Liver (tissue), 9 donors: ENCODE data around the gene CYREN. TPM values are rescaled to one million over a fixed set of nuclear protein-coding genes. Genes with fewer than 3 reads are reported as not detected.

Source experiments
- DNase-seq: peaks from one replicate; pipeline ENCODE4 v3.0.0-alpha.2; 2017; ENCODE audit warnings: low spot score
- H3K27ac ChIP-seq, 2 donors: one replicate each; pipeline ENCODE4 v1.7.0; 2013; ENCODE audit warnings: inconsistent platforms in 2 of 2, low read length in 2 of 2, control low read depth in 1 of 2, low read depth in 1 of 2, mild to moderate bottlenecking in 1 of 2
- H3K27me3 ChIP-seq, 4 donors: one replicate each; pipeline versions ENCODE4 v1.6.1 to v1.7.0; 2013; ENCODE audit warnings: low read length in 3 of 4, inconsistent platforms in 1 of 4, mild to moderate bottlenecking in 1 of 4, moderate library complexity in 1 of 4; ENCODE audit not compliant: control insufficient read depth in 4 of 4, insufficient read depth in 4 of 4
- H3K36me3 ChIP-seq, 4 donors: one replicate each; pipeline versions ENCODE4 v1.6.1 to v1.7.0; 2013; ENCODE audit warnings: low read length in 3 of 4, mild to moderate bottlenecking in 3 of 4, low read depth in 1 of 4, moderate library complexity in 1 of 4; ENCODE audit not compliant: control insufficient read depth in 4 of 4, insufficient read depth in 3 of 4
- H3K4me1 ChIP-seq, 4 donors: one replicate each; pipeline versions ENCODE4 v1.6.1 to v1.7.0; 2013; ENCODE audit warnings: low read length in 3 of 4, mild to moderate bottlenecking in 3 of 4, moderate library complexity in 1 of 4; ENCODE audit not compliant: control insufficient read depth in 4 of 4, insufficient read depth in 4 of 4
- H3K4me3 ChIP-seq, 3 donors: one replicate each; pipeline versions ENCODE4 v1.6.1 to v1.7.0; 2013; ENCODE audit warnings: low read length in 3 of 3, control low read depth in 1 of 3, low read depth in 1 of 3, mild to moderate bottlenecking in 1 of 3
- H3K9ac ChIP-seq, 2 donors: one replicate each; pipeline ENCODE4 v1.7.0; 2013; ENCODE audit warnings: low read length in 2 of 2, mild to moderate bottlenecking in 2 of 2, moderate library complexity in 2 of 2, control low read depth in 1 of 2, low read depth in 1 of 2
- H3K9me3 ChIP-seq, 4 donors: one replicate each; pipeline versions ENCODE4 v1.6.1 to v1.7.0; 2013; ENCODE audit warnings: low read length in 3 of 4; ENCODE audit not compliant: control insufficient read depth in 4 of 4
- EGR1 ChIP-seq, 2 donors: IDR thresholded peaks; 2 replicates each; pipeline ENCODE4 v1.6.1; 2016 to 2018; ENCODE audit warnings: antibody characterized with exemption in 2 of 2, low read depth in 2 of 2
- FOXA1 ChIP-seq: IDR thresholded peaks from 2 replicates; pipeline ENCODE4 v1.6.1; 2016; ENCODE audit warnings: antibody characterized with exemption
- GABPA ChIP-seq, 2 donors: IDR thresholded peaks in 1 of 2; conservative IDR thresholded peaks in 1 of 2; 2 replicates each; pipeline ENCODE4 v1.6.1; 2016; ENCODE audit warnings: antibody characterized with exemption in 2 of 2, mild to moderate bottlenecking in 1 of 2, moderate library complexity in 1 of 2
- HNF4A ChIP-seq, 2 donors: conservative IDR thresholded peaks; 2 replicates each; pipeline ENCODE4 v1.6.1; 2016; ENCODE audit warnings: antibody characterized with exemption in 2 of 2, mild to moderate bottlenecking in 2 of 2
- HNF4G ChIP-seq: IDR thresholded peaks from 2 replicates; pipeline ENCODE4 v1.6.1; 2016; ENCODE audit warnings: antibody characterized with exemption
- JUND ChIP-seq, 2 donors: IDR thresholded peaks; 2 replicates each; pipeline ENCODE4 v1.6.1; 2016; ENCODE audit warnings: antibody characterized with exemption in 2 of 2
- NR2F2 ChIP-seq: IDR thresholded peaks from 2 replicates; pipeline ENCODE4 v1.6.1; 2016; ENCODE audit warnings: antibody characterized with exemption
- RAD21 ChIP-seq, 2 donors: IDR thresholded peaks; 2 replicates each; pipeline ENCODE4 v1.6.1; 2016; ENCODE audit warnings: antibody characterized with exemption in 2 of 2, mild to moderate bottlenecking in 2 of 2
- REST ChIP-seq: IDR thresholded peaks from 2 replicates; pipeline ENCODE4 v1.6.1; 2016; ENCODE audit warnings: antibody characterized with exemption, mild to moderate bottlenecking
- RXRA ChIP-seq, 2 donors: IDR thresholded peaks; 2 replicates each; pipeline ENCODE4 v1.6.1; 2017 to 2018; ENCODE audit warnings: antibody characterized with exemption in 2 of 2, mild to moderate bottlenecking in 1 of 2
- SP1 ChIP-seq: IDR thresholded peaks from 2 replicates; pipeline ENCODE4 v1.6.1; 2018; ENCODE audit warnings: antibody characterized with exemption, mild to moderate bottlenecking
- TAF1 ChIP-seq: conservative IDR thresholded peaks from 2 replicates; pipeline ENCODE4 v1.6.1; 2016; ENCODE audit warnings: antibody characterized with exemption, mild to moderate bottlenecking
- YY1 ChIP-seq: IDR thresholded peaks from 2 replicates; pipeline ENCODE4 v1.6.1; 2016; ENCODE audit warnings: antibody characterized with exemption, mild to moderate bottlenecking
- WGBS: extraction: QIAGEN DNeasy Blood & Tissue Kit; methylation state at CpG from one replicate; pipeline ENCODE4 v1.1.7; 2013; 5-methylcytosine and 5-hydroxymethylcytosine counted together
- polyA plus RNA-seq, 2 donors: library from polyadenylated mRNA; stranded (reverse) in 1 of 2; unstranded in 1 of 2; fragments of 200-250 nt in 1 of 2; fragments of >200 nt in 1 of 2; fragmentation: Nextera tagmentation in 1 of 2; extraction: Ambion mirVana in 1 of 2; gene quantifications; one replicate each; pipeline versions ENCODE4 v1.2.1 to v1.2.3, GENCODE V29; 2013 to 2015
- total RNA-seq, 2 donors: library from RNA; depleted of rRNA; stranded (reverse); fragments of >200 nt; gene quantifications; one replicate each; pipeline ENCODE4 v1.2.3, GENCODE V29; 2014
- TF ChIP-seq, protein P1 (sequence below): IDR thresholded peaks from 2 replicates; pipeline ENCODE4 v1.6.1; 2016; ENCODE audit warnings: antibody characterized with exemption
- TF ChIP-seq, protein P2 (sequence below): fragments of 150-350 bp; IDR thresholded peaks from 2 replicates; pipeline ENCODE4 v1.5.1; 2017; ENCODE audit warnings: improper control_type of control experiment, low read depth, low read length; ENCODE audit not compliant: missing input control
- TF ChIP-seq, protein P3 (sequence below): IDR thresholded peaks from 2 replicates; pipeline ENCODE4 v1.6.1; 2016; ENCODE audit warnings: antibody characterized with exemption
- donor health status: healthy.
- donor health status: healthy.
- donor health status: healthy.
- donor health status: healthy.
- donor health status: healthy.

The CYREN gene
- total and polyA plus RNA-seq, 4 donors = 13.2 to 20.3 (median 16.0) TPM

- Histone ChIP-seq H3K4me3 (no peak overlapping the region), H3K9ac (no peak overlapping the region), H3K36me3 (peaks cover 16 to 68% (median 45%) of the 10 kb centered on the region in 4 donors), H3K27ac (no peak overlapping the region), H3K4me1 (peaks cover 0 to 8% (median 7%) of the 10 kb centered on the region in 4 donors), H3K9me3 (no peaks in the 10 kb centered on the region), H3K27me3 (no peaks in the 10 kb centered on the region)
- no peak for DNase-seq
- WGBS = 98% methylated on average over 12 of the region's 12 CpGs
- TF ChIP-seq, protein P1, sequence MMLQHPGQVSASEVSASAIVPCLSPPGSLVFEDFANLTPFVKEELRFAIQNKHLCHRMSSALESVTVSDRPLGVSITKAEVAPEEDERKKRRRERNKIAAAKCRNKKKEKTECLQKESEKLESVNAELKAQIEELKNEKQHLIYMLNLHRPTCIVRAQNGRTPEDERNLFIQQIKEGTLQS = no peak
Measured at GRCh38 chr7:135188298-135188984, 17.9 kb upstream of the CYREN start.

DNA sequence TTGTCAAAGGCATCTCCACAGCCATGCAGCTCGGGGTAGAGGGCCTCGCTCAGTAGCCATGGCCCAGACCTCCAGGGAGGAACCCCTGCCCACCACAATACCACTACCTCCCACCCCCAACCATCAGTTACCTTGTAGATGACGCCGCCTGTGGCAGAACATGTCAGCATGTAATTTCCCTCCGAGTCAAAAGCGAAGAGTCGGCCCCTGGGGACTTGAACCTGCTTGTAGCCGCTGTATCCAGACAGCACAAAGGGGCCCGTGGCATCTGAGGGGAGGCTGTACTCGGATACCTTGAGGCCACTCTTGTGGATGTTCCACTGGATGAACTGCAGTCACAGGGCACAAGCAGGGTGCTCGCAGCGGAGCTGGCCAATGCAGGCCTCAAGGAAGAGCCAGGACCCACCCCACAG, 16.3 kb upstream of the CYREN start:
- WGBS = 87% methylated on average over 12 of the region's 12 CpGs
- no peaks in the 10 kb centered on the region for H3K27me3 ChIP-seq
- TF ChIP-seq, protein P1 = no peak
- TF ChIP-seq RAD21 (IDR thresholded peaks at IDR 0.05) (no peak), TAF1 (no peak), RXRA (IDR thresholded peaks at IDR 0.05) (no peak), HNF4G (no peak), FOXA1 (no peak), JUND (IDR thresholded peaks at IDR 0.05) (no peak)
- TF ChIP-seq, protein P2, sequence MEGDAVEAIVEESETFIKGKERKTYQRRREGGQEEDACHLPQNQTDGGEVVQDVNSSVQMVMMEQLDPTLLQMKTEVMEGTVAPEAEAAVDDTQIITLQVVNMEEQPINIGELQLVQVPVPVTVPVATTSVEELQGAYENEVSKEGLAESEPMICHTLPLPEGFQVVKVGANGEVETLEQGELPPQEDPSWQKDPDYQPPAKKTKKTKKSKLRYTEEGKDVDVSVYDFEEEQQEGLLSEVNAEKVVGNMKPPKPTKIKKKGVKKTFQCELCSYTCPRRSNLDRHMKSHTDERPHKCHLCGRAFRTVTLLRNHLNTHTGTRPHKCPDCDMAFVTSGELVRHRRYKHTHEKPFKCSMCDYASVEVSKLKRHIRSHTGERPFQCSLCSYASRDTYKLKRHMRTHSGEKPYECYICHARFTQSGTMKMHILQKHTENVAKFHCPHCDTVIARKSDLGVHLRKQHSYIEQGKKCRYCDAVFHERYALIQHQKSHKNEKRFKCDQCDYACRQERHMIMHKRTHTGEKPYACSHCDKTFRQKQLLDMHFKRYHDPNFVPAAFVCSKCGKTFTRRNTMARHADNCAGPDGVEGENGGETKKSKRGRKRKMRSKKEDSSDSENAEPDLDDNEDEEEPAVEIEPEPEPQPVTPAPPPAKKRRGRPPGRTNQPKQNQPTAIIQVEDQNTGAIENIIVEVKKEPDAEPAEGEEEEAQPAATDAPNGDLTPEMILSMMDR = no peak

GRCh38 chr7:135186261-135186540, 15.7 kb upstream of the CYREN start:
- Histone ChIP-seq H3K36me3 (peaks cover 18 to 63% (median 34%) of the 10 kb centered on the region in 4 donors), H3K4me3 (no peak overlapping the region), H3K9ac (no peak overlapping the region), H3K27ac (no peak overlapping the region), H3K9me3 (peaks cover 0 to 2% (median 0%) of the 10 kb centered on the region in 4 donors), H3K27me3 (no peaks in the 10 kb centered on the region), H3K4me1 (peaks cover 0 to 8% (median 7%) of the 10 kb centered on the region in 4 donors)
- no peak for DNase-seq
- 97% methylated on average over 3 of the region's 3 CpGs for WGBS
- TF ChIP-seq, protein P3, sequence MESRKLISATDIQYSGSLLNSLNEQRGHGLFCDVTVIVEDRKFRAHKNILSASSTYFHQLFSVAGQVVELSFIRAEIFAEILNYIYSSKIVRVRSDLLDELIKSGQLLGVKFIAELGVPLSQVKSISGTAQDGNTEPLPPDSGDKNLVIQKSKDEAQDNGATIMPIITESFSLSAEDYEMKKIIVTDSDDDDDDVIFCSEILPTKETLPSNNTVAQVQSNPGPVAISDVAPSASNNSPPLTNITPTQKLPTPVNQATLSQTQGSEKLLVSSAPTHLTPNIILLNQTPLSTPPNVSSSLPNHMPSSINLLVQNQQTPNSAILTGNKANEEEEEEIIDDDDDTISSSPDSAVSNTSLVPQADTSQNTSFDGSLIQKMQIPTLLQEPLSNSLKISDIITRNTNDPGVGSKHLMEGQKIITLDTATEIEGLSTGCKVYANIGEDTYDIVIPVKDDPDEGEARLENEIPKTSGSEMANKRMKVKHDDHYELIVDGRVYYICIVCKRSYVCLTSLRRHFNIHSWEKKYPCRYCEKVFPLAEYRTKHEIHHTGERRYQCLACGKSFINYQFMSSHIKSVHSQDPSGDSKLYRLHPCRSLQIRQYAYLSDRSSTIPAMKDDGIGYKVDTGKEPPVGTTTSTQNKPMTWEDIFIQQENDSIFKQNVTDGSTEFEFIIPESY = no peak
- TF ChIP-seq, protein P2 = no peak
- TF ChIP-seq EGR1 (IDR thresholded peaks at IDR 0.05; ENCODE audit: low read depth in 2 of 2) = no peak
- no peak for TF ChIP-seq REST
- no peak for TF ChIP-seq RAD21 (IDR thresholded peaks at IDR 0.05)
- TF ChIP-seq RXRA (IDR thresholded peaks at IDR 0.05) = no peak
- TF ChIP-seq, protein P1 = no peak
- TF ChIP-seq YY1 = no peak
- no peak for TF ChIP-seq TAF1
- no peak for TF ChIP-seq HNF4A (conservative IDR thresholded peaks at IDR 0.05)
- TF ChIP-seq HNF4G = no peak
- no peak for TF ChIP-seq NR2F2
- TF ChIP-seq FOXA1 = no peak
- TF ChIP-seq SP1 = no peak
- no peak for TF ChIP-seq GABPA (IDR thresholded peaks at IDR 0.05 in 1 of 2, conservative IDR thresholded peaks at IDR 0.05 in 1 of 2)

More for the DNA sequence above, 16.3 kb upstream of the CYREN start:
- peaks cover 0 to 8% (median 7%) of the 10 kb centered on the region in 4 donors for H3K4me1 ChIP-seq
- no peak overlapping the region for H3K27ac ChIP-seq
- peaks cover 18 to 66% (median 35%) of the 10 kb centered on the region in 4 donors for H3K36me3 ChIP-seq
- H3K9ac ChIP-seq = no peak overlapping the region
- no peak for DNase-seq
- H3K4me3 ChIP-seq = no peak overlapping the region
- no peaks in the 10 kb centered on the region for H3K9me3 ChIP-seq
